Hepatocyte (in vitro differentiated cells): Measurements from ENCODE around the gene NXN. TPM values are rescaled to one million over a fixed set of nuclear protein-coding genes. Genes with fewer than 3 reads are reported as not detected.
"Not testable (repeated sequence)": the region's sequence is repeated elsewhere in the genome, so short reads cannot be mapped to it uniquely, and the experiment has no call there.

ENCODE experiments used
- DNase-seq: peaks from one replicate; pipeline ENCODE4 v3.0.0-alpha.2; 2016; ENCODE audit warnings: low spot score
- H2AFZ ChIP-seq: fragments of 200-600 bp; sonication (generic); 2 replicates; pipeline ENCODE4 v1.6.0; 2016; ENCODE audit warnings: antibody characterized with exemption, mild to moderate bottlenecking
- H3K27ac ChIP-seq: fragments of 200-600 bp; sonication (generic); 2 replicates; pipeline ENCODE4 v1.5.1; 2016; ENCODE audit warnings: mild to moderate bottlenecking
- H3K27me3 ChIP-seq: fragments of 200-600 bp; sonication (generic); 2 replicates; pipeline ENCODE4 v1.6.1; 2016
- H3K36me3 ChIP-seq: fragments of 200-600 bp; sonication (generic); replicated peaks from 2 replicates; pipeline ENCODE4 v1.5.1; 2016; ENCODE audit warnings: low read depth; ENCODE audit not compliant: insufficient read depth
- H3K4me1 ChIP-seq: fragments of 200-600 bp; sonication (generic); 2 replicates; pipeline ENCODE4 v1.5.1; 2016; ENCODE audit warnings: mild to moderate bottlenecking, moderate library complexity; ENCODE audit not compliant: insufficient read depth
- H3K4me2 ChIP-seq: fragments of 200-600 bp; sonication (generic); 2 replicates; pipeline ENCODE4 v1.6.0; 2016
- H3K4me3 ChIP-seq: fragments of 200-600 bp; sonication (generic); 2 replicates; pipeline ENCODE4 v1.5.1; 2016; ENCODE audit warnings: mild to moderate bottlenecking
- H3K79me2 ChIP-seq: fragments of 200-600 bp; sonication (generic); 2 replicates; pipeline ENCODE4 v1.6.0; 2017; ENCODE audit warnings: mild to moderate bottlenecking
- H3K9me2 ChIP-seq: fragments of 200-600 bp; sonication (generic); replicated peaks from 2 replicates; pipeline ENCODE4 v1.6.0; 2017; ENCODE audit warnings: mild to moderate bottlenecking; ENCODE audit not compliant: insufficient read depth
- H3K9me3 ChIP-seq: fragments of 200-600 bp; sonication (generic); 2 replicates; pipeline ENCODE4 v1.5.1; 2016; ENCODE audit warnings: low read depth, mild to moderate bottlenecking
- H4K20me1 ChIP-seq: fragments of 200-600 bp; sonication (generic); 2 replicates; pipeline ENCODE4 v1.6.0; 2016; ENCODE audit warnings: mild to moderate bottlenecking; ENCODE audit not compliant: insufficient read depth, poor library complexity, severe bottlenecking
- CTCF ChIP-seq: fragments of 200-600 bp; sonication (generic); IDR thresholded peaks from 2 replicates; pipeline ENCODE4 v1.5.1; 2016; ENCODE audit warnings: antibody characterized with exemption, mild to moderate bottlenecking; ENCODE audit not compliant: poor library complexity
- EZH2 ChIP-seq: fragments of 200-600 bp; sonication (generic); IDR thresholded peaks from 2 replicates; pipeline ENCODE4 v1.6.1; 2016; ENCODE audit warnings: antibody characterized with exemption, mild to moderate bottlenecking, borderline replicate concordance
- EZH2phosphoT487 ChIP-seq: fragments of 200-600 bp; sonication (generic); IDR thresholded peaks from one replicate; pipeline ENCODE4 v1.6.1; 2018; ENCODE audit warnings: antibody characterized with exemption, mild to moderate bottlenecking, low read depth, moderate library complexity; ENCODE audit not compliant: unreplicated experiment, severe bottlenecking
- WGBS: methylation state at CpG from one replicate; pipeline ENCODE4 v1.1.6; 2016; ENCODE audit warnings: low lambda C conversion rate; ENCODE audit errors: missing lambda C conversion rate; 5-methylcytosine and 5-hydroxymethylcytosine counted together
- polyA plus RNA-seq: library from polyadenylated mRNA; unstranded; fragments of >200 nt; fragmentation: Nextera tagmentation; extraction: Ambion mirVana; gene quantifications from 2 replicates; pipeline ENCODE4 v1.2.1, GENCODE V29; 2016
- total RNA-seq: library from RNA; depleted of rRNA; stranded (reverse); fragments of >200 nt; gene quantifications from 2 replicates; pipeline ENCODE4 v1.2.3, GENCODE V29; 2014

Gene NXN
- total and polyA plus RNA-seq, 2 experiments from 2014 or later, result 55.0 to 74.1 TPM

GRCh38 chr17:838486-838885 lies 141.1 kb downstream of the NXN start:
- peaks cover 72% of the 10 kb centered on the region for H3K79me2 ChIP-seq

GRCh38 chr17:836151-836550 lies 143.4 kb downstream of the NXN start:
- H3K4me1 ChIP-seq, result no peaks in the 10 kb centered on the region
- H3K79me2 ChIP-seq, result peaks cover 74% of the 10 kb centered on the region
- TF ChIP-seq CTCF (no peak), EZH2 (no peak), EZH2phosphoT487 (no peak)
- no peak overlapping the region for H2AFZ ChIP-seq
- H3K27ac ChIP-seq, result no peak overlapping the region
- H3K27me3 ChIP-seq, result no peaks in the 10 kb centered on the region
- no peaks in the 10 kb centered on the region for H4K20me1 ChIP-seq
- no peaks in the 10 kb centered on the region for H3K9me3 ChIP-seq
- H3K36me3 ChIP-seq, result no peaks in the 10 kb centered on the region
- no peaks in the 10 kb centered on the region for H3K9me2 ChIP-seq
- no peak for DNase-seq
- 79% methylated on average over 9 of the region's 9 CpGs for WGBS
- no peak overlapping the region for H3K4me2 ChIP-seq
- H3K4me3 ChIP-seq, result no peak overlapping the region

More at GRCh38 chr17:838486-838885, 141.1 kb downstream of the NXN start:
- Histone ChIP-seq H3K4me2 (no peak overlapping the region), H3K9me2 (no peaks in the 10 kb centered on the region), H2AFZ (no peak overlapping the region), H3K27ac (no peak overlapping the region), H3K4me1 (no peaks in the 10 kb centered on the region), H4K20me1 (peaks cover 4% of the 10 kb centered on the region), H3K36me3 (no peaks in the 10 kb centered on the region), H3K9me3 (no peaks in the 10 kb centered on the region), H3K27me3 (no peaks in the 10 kb centered on the region), H3K4me3 (no peak overlapping the region)
- TF ChIP-seq EZH2 (no peak), EZH2phosphoT487 (no peak), CTCF (no peak)
- 91% methylated on average over 11 of the region's 11 CpGs for WGBS
- no peak for DNase-seq

DNA sequence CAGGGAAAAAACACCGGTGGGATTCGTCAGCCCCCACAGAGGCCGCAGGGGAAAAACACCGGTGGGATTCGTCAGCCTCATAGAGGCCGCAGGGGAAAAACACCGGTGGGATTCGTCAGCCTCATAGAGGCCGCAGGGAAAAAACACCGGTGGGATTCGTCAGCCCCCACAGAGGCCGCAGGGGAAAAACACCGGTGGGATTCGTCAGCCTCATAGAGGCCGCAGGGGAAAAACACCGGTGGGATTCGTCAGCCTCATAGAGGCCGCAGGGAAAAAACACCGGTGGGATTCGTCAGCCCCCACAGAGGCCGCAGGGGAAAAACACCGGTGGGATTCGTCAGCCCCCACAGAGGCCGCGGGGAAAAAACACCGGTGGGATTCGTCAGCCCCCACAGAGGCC lies 143.9 kb downstream of the NXN start:
- peak overlapping the region; percentile 55 for H3K27ac ChIP-seq

GRCh38 chr17:835263-835662 lies 144.3 kb downstream of the NXN start:
- Histone ChIP-seq H3K4me2 (no peak overlapping the region), H3K9me3 (no peaks in the 10 kb centered on the region), H2AFZ (no peak overlapping the region), H3K36me3 (no peaks in the 10 kb centered on the region), H3K4me3 (no peak overlapping the region), H3K9me2 (no peaks in the 10 kb centered on the region), H4K20me1 (no peaks in the 10 kb centered on the region), H3K4me1 (no peaks in the 10 kb centered on the region), H3K27ac (peak overlapping the region; percentile 55), H3K79me2 (peaks cover 73% of the 10 kb centered on the region), H3K27me3 (no peaks in the 10 kb centered on the region)
- DNase-seq, result peak; percentile 55
- 68% methylated on average over 9 of the region's 9 CpGs for WGBS
- TF ChIP-seq EZH2phosphoT487 (no peak), EZH2 (no peak), CTCF (no peak)

More for the DNA sequence above, 143.9 kb downstream of the NXN start:
- not testable (repeated sequence) for H4K20me1 ChIP-seq, H3K9me3 ChIP-seq, H3K9me2 ChIP-seq, DNase-seq, H3K36me3 ChIP-seq, H3K27me3 ChIP-seq, H3K4me1 ChIP-seq, H2AFZ ChIP-seq, H3K4me2 ChIP-seq, H3K4me3 ChIP-seq
- WGBS, result 81% methylated on average over 3 of the region's 27 CpGs
- peaks cover 73% of the 10 kb centered on the region for H3K79me2 ChIP-seq
